HG03469 (cell line): ENCODE measurements around the gene STIL.
"Not testable (repeated sequence)": the region's sequence is repeated elsewhere in the genome, so short reads cannot be mapped to it uniquely, and the experiment has no call there.

ENCODE experiments used
- ATAC-seq: cut with Tn5 transposase; IDR thresholded peaks from one replicate; pipeline ENCODE4 v1.9.1; 2021; ENCODE audit warnings: mild to moderate bottlenecking, moderate library complexity, moderate number of reproducible peaks; ENCODE audit not compliant: unreplicated experiment

The STIL gene

DNA sequence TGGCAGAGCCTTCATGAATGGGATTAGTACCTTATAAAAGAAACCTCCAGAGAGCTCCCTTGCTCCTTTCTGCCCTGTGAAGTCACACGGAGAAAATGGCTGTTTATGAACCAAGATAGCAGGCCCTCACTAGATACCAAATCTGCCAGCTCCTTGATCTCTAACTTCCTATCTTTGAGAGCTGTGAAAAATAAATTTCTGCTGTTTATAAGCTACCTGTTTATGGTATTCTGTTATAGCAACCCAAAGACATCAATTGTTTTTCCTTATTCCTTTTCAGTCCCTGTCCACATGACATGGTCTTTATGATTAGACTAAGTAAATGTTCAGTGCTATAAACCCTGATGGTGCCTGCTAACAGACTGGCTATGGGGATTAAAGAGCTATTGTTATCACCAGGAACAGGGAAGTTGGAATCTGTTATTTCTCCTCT is 9.7 kb upstream of the STIL start:
- ATAC-seq, result no peak

DNA sequence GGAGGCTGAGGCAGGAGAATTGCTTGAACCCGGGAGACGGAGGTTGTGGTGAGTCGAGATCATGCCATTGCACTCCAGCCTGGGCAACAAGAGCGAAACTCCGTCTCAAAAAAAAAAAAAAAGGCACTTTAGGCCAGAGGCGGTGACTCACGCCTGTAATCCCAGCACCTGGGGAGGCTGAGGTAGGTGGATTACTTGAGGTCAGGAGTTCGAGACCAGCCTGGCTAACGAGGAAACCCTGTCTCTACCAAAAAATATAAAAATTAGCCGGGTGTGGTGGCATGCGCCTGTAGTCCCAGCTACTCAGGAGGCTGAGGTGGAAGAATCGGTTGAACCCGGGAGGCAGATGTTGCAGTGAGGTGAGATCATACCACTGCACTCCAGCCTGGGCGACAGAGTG is 6.0 kb upstream of the STIL start:
- not testable (repeated sequence) for ATAC-seq

DNA sequence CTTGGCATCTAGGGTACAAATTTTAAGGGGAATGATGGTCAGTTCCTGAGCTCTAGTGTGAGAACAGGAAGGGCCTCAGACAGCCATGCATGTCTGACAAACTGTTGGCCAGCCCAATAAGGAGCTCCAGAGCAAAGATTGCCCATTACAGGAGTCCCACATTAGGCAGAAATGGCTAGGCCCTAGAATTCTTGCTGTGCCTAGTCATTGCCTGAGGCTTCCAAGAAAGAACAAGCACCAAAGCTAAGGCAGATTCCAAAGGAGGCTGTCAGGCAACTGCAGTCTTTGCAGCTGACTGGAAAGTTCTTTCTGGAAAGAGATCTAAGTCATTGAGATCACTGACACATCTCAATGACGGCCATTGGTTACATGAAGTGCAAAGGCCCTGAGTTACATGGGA is 3.9 kb upstream of the STIL start:
- ATAC-seq, result no peak

DNA sequence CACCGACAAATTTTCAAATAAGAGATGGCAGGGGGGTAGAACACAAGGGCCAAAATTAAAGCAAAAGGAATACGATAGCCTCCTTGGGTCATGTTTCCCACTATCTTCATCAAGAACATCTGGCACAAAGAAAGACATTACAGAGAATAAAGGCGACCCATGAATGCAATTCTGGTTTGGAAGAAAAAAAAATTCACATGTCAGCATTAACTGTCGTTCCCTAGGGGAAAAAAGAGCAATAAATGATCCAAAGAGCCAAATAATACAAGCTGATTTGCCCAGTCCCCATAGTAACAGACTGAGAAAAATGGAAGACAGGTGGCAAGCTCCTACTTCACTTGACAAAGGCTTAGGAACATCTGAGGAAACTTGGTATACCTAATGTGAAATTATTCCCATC is 4.5 kb downstream of the STIL start:
- no peak for ATAC-seq

DNA sequence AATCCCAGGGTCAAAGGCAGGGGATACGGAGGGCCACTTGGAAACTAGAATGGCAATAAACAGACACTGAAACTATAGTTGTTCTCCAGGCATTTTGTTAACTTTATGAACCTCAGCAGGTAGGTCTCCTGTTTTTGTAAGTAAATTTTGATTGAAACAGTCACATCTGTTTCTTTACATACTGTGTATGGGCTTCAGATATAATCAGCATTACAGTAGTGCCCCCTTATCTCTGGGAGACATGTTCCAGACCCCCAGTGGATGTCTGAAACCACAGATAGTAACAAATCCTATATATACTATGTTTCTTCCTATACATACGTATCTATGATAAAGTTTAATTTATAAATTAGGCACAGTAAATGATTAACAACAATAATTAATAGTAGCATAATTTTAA is 11.5 kb downstream of the STIL start:
- ATAC-seq, result no peak

DNA sequence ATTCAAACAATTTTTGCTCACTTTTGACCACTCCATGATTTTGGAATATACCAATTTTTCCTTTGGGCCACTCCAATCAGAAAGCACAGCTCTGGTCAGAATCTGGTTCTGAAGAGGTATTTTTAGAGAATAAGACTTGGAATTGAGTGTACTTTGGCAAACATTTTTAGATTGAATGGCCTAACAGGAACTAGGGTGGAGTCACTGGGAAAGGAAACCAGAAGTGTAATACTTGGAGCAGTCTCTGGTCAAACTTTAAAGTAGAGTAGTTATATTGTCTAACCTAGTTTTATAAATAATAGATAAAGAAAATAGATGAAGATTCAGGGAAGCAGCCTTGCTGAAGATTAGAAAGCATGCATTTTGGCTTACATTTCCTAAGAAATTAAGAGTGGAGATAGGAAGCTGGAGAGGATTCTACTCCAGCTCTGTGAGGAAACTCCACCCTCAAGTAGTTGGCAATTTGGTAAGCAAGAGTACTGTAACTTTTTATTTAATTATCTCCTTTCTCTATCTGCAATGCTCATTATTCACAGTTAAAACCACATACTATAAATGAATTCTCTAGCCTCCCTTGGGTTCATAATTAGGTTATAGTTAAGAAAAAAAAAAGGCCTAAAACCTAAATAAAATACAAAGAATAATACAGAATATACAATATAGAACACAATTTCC is 15.8 kb downstream of the STIL start:
- ATAC-seq, result no peak

DNA sequence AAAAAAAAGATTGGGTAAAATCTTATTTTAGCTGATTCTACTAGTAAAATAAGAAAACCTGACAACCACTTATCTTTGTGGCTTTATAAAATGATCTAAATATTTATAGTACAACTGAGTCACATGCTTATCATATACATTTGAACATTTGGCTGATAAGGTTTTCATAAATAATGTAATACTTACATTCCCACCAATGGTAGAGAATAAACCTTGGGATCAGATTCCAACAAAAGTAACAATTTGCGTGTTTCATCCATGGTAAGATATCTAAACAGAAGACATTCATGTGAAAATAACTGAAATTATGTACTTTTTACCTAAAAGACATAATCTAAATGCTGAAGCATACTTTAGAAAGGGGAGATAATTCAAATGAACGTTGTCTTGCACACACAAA is 18.4 kb downstream of the STIL start:
- ATAC-seq, result no peak

DNA sequence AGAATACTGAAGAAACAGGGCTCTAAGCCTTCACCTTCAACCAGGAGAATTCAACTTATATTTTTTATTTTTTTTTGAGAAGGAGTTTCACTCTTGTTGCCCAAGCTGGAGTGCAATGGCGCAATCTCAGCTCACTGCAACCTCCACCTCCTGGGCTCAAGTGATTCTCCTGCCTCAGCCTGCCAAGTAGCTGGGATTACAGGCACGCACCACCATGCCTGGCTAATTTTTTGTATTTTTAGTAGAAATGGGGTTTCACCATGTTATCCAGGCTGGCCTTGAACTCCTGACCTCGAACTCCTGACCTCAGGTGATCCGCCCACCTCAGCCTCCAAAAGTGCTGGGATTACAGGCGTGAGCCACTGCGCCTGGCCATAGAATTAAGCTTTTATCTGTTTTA is 19.1 kb downstream of the STIL start:
- not testable (repeated sequence) for ATAC-seq

DNA sequence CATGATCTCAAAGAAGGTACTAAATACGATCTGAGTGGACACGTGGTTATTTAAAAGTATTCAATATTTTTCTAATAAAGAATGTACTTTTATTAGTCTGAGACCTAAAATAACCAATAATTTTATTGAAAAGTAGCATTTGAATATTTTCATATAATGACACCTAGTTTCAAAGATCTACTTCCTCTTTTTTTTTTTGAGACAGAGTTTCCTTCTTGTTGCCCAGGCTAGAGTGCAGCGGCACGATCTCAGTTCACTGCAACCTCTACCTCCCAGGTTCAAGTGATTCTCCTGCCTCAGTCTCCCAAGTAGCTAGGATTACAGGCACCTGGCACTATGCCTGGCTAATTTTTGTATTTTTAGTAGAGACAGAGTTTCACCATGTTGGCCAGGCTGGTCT is 25.8 kb downstream of the STIL start:
- not testable (repeated sequence) for ATAC-seq

DNA sequence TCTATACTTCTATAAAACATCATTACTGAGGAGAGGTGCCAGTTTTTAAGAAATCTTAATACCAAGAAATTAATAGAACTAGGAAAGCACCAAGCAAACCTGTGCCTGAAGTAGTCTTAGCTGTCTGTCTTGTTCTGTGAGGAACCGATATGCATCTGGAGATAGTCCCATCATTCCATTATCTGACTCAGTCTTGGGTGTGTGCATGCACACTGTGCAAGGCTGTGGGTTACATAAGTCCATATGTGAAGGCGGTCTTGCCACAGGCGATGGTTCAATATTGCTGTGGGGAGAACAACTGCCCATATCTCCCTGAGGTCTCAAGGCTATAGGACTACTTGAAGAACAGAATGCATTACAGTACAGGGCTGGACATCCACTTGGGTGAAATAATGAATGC is 33.8 kb downstream of the STIL start:
- no peak for ATAC-seq

DNA sequence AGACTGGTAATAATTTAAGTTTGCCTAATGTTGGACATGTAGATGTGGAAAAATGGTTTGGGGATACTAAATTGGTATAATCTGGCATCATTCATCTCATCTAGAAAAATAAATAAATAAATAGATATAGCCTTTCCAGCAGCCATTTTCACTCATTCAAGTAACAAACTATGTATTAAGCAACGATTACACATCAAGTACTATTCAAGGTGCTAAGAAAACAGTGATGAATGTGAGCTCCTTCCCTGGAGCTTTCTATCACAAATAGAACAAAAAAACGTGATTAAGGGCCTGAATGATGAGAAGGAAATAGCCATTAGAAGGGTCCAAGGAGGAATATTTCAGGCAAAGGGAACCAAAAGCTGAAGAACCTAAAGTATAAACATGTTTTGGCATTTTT is 37.1 kb downstream of the STIL start:
- ATAC-seq, result no peak

DNA sequence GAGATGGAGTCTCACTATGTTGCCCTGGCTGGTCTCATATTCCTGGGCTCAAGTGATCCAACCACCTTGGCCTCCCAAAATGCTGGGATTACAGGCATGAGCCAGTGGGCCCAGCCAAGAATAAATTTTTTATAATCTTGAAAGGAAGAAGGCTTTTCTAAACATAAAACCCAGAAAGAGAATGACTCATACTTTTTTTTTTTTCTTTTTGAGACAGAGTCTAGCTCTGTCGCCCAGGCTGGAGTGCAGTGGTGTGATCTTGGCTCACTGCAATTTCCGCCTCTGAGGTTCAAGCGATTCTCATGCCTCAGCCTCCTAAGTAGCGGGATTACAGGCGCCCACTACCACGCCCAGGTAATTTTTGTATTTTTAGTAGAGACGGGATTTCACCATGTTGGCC is 38.1 kb downstream of the STIL start:
- ATAC-seq, result not testable (repeated sequence)

DNA sequence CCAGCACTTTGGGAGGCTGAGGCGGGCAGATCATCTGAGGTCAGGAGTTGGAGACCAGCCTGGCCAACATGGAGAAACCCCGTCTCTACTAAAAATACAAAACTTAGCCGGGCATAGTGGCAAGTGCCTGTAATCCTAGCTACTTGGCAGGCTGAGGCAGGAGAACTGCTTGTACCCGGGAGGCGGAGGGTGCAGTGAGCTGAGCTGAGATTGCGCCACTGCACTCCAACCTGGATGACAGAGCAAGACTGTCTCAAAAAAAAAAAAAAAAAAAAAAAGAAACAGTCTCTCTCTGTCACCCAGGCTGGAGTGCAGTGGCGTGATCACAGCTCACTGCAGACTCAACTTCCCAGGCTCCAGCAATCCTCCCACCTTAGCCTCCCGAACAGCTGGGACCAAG is 48.4 kb downstream of the STIL start:
- not testable (repeated sequence) for ATAC-seq

DNA sequence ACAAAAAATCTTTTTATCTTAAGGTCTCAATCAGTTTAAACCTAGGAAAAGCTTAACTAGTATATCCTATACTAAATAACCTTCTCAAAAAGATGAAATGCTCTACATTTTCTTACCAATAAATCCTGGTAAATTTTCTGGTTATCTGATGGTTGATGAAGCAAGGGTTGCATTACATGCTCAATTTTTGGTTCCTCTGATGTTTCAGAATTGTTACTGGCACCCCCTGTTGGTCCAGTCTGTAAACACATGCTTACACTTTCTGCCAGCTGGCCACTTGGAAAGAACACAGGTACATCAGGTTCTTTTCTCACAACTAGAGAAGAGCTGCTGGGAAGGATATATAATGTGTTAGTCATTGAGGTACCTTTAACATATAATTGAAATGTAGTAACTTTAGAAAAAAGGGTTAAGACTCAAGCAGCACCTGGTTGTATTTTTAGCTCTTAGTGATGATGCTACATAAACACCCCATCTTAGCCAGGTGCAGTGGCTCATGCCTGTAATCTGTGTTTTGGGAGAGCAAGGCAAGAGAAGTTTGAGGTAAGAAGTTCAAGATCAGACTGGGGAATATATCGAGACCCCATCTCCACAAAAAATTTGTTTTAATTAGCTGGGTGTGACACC is 51.0 kb downstream of the STIL start:
- ATAC-seq, result no peak

DNA sequence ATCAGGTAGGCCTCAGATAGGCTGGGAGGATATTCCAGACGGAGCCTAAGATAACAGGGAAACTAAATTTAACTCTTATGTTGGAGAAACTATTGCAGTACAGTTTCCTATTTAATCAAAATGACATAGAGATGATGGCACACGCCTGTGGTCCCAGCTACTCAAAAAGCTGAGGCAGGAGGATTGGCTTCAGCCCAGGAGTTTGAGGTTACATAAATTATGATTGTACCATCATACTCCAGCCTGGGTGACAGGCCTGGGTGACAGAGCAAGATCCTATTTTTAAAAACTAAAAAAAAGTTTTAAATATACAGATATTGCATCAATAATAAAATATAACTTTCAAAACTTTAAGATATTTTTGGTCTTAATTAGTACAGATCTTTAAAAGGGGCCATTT is 56.7 kb downstream of the STIL start:
- ATAC-seq, result no peak

DNA sequence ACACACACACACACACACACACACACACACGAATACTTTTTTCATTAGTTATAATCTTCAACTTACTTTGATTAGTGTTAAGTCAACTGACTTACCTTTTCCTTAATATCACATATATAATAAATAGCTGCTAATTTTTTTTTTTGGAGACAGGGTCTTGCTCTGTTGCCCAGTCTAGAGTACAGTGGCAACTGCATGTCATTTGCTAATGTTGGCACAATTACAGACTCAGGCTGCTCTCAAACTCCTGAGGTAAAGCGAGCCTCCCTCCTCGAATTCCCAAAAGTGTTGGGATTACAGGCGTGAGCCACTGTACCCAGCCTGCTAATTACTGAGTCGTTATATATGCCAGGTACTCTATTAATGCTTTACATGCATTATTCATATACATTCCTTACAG is 61.2 kb downstream of the STIL start:
- ATAC-seq, result no peak

DNA sequence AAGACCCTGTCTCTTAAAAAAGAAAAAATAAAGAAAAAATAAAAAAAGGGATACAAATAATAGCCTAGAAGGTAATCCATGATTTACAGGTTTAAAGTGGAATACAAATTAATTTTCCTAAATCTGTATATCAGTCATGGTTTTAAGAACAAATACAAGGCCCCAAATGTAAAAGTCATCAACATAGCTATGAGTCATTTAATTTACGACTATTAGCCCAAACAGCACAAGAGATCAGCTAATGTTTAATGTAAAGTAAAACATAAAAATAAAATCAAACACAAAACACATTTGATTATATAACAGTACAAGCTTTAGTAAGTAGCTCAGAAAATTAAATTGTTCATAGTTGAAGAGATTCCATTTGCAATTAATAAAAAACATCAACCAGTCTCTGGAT is 61.6 kb downstream of the STIL start:
- ATAC-seq, result no peak

DNA sequence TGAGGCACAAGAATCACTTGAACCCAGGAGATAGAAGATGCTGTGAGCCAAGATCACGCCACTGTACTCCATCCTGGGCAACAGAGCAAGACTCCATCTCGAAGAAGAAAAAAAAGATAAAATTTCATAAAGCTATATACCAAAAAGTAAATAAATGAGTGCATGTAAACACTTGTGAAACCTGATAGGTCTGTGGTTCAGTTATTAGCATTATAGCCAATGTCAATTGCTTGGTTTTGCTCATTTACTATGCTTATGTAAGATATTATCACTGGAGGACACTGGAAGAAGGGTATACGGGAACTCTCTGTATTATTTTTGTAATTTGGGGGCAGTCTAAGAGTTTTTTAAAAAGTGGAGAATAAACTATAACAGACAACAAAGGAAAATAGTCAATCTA is 64.2 kb downstream of the STIL start:
- ATAC-seq, result no peak

DNA sequence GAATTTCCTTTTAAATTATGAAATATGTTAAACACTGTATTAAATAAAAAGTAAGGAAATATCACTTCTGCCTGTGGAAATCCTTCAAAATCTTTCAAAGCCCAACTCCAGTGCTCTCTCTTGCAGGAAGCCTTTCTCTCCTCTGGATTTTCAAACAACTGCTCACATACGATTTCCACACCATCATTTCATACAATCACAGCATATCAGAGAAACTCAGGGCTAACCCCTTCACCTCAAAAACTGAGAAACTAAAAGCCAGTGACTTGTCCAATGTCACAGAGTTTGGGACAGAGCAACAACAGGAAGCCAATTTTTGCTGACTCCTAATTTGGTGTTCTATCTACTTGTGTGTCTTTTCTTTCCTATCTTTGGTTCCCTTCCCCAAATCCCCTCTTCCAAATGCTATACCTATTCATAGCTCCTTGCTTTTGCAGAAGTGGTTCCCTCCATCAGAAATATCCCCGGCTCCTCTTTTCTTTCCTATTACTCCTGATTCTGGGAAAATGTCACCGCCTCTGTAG is 69.5 kb downstream of the STIL start:
- no peak for ATAC-seq

DNA sequence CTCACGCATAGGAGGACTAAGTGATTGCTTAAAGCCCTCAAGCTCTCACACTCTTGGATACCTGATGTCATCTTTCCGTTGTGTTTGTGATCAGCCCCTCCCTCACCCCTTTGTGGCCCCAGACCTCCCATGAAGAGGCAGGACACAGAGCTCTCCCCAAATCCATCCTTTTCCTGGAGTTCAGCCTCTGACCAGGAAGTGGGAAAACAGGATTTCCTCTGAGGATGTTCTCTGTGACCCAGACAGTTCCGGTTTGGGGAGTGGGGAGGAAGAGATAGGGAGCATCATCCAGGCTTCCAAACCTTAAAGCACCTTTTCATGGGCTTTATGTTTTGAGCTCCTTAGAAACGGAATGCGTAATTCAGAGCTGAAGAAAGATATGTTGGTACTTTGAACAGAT is 70.0 kb downstream of the STIL start:
- ATAC-seq, result no peak

DNA sequence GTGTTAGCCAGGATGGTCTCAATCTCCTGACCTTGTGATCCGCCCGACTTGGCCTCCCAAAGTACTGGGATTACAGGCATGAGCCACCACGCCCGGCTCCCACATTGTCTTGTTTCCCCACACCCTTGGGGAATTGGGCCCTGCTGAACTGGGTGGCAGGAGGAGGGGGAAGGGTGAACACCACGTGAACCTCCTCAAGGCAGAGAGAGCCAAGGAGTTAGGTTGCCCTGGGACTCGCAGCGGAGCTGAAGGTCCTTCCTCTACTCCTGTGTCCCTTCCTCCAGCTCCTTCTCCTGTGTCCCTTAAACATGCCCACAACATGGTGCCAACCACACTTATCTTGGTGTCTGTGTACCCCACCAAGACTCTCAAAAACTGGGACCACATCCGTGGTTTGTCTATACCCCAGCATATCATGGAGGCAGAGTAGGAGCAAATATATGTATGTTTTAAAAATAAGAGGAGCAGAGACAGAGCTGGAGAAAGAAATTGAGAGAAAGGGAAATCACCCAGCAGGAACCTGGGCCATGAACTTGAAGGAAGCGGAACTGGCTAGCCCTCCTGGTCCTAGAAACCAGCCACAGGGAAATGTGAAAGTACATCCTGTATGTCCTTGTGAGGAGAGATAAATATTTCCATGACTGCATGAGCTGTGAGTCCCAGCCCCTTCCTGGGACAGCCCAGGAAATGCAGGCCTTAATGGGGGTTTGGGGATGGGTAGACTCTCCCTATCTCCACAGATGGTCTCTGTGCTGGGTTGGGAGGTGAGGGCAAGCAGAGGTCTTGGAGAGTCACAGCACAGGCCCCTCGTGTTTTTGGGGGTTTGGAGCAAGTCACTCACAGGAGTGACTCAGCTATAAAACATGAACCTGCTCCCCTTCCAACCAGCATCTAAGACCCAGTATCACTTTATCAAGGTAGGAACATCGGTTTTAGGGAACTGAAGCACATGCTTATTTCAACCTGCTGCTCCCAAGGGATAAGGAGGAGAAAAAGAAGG is 72.5 kb downstream of the STIL start:
- ATAC-seq, result no peak
